GM15510 (cell line): ENCODE measurements around the gene TBC1D30.

Source experiments
- POLR2A ChIP-seq: IDR thresholded peaks from 3 replicates; pipeline ENCODE4 v1.6.1; 2011; ENCODE audit warnings: borderline replicate concordance; ENCODE audit not compliant: insufficient read length; ENCODE audit errors: extremely low read depth

Gene TBC1D30

DNA sequence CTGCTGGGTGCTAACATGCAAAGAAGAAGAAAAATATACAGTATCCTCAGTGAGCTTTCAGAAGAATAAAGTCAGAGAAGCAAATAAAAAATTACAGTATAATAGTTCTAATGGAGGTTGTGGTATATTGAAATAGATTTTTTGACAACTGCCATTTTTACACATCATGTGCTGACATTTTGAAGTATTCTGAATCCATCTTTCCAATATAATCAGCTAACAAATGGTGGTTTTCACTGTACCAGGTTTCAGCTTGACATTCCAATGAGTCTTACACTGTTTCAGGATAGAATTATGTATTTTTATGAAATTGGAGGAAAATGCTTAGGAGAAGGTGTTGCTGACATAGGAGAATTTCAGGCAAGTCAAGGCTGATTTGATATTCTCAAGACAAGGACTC is 26.3 kb upstream of the TBC1D30 start:
- no peak for TF ChIP-seq POLR2A

DNA sequence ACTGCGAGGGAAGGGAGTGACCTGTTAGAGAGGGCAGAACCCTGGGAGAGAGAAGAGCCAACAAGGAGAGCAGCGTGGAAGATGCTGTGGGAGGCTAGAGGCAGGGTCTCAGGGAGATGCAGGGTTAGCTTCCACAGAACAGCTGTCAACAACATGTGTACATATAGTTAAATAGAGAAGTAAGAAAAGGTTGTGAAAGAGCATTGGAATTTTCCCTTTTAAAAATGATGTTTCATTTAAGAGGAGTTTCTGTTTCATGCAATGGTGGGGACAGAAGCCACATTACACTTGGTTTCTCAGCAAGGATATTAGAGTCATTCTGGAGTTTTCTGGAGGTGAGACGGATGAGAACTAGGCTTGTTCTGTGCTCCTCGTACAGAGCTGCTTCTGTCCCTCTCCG is 23.8 kb upstream of the TBC1D30 start:
- no peak for TF ChIP-seq POLR2A

DNA sequence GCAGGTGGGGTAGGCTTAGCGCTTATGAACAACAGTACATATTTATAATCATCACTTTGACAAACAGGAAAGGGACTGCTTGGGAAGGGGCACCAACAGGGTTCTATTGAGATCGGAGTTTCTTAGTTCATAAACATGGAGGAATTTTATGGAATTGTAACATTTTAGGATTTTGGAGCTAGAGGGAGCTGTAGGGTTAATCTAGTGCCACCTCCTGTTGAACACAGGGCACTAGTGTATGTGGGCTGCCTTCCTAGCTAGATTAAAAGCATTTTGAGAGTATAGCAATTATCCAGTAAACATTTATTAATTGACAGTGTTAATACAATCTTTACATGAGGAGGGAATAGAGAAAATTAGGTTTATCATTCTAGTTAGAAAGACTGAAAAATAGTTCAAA is 23.1 kb upstream of the TBC1D30 start:
- no peak for TF ChIP-seq POLR2A

DNA sequence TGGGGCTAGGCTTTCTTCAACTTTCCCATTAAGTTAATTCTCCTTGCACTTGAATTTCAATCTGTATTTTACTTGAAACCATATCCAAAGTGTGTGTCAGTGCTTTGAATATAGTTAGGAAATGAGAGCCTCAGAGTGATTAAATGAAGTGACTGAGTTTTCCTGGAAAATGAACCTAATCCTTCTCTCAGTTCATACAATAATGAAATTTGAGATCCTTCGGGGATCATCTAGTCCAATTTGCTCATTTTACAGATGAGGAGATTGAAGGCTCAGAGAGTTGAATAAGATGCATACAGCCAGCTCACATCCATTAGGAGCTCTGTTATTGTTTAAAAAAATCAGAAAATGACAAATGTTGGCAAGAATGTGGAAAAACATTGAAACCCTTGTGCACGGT is 18.3 kb upstream of the TBC1D30 start:
- no peak for TF ChIP-seq POLR2A

DNA sequence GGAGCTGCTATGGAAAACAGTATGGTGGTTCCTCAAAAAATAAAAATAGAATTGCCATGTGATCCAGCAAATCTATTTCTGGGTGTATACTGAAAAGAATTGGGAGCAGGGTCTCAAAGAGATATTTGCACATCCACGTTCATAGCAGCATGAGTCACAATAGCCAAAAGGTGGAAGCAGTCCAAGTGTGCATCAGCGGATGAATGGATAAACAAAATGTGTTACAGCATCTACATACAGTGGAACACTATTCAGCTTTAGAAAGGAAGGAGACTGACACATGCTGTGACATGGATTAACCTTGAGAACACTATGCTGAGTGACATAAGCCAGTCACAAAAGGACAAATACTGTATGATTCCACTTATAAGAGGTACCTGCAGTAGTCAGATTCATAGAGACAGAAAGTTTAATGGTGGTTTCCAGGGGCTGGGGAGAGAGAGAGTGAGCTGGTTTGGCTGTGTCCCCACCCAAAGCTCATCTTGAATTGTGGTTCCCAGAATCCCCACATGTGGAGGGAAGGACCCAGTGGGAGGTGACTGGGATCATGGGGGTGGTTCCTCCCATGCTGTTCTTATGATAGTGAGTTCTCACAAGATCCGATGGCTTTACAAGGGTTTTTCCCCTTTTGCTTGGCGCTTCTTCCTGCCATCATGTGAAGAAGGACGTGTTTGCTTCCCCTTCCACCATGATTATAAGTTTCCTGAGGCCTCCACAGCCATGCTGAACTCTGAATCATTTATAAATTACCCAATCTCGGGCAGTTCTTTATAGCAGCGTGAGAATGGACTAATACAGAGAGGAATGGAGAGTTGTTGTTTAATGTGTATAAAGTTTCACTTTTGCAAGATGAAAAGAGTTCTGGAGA is 17.6 kb upstream of the TBC1D30 start:
- TF ChIP-seq POLR2A = no peak

DNA sequence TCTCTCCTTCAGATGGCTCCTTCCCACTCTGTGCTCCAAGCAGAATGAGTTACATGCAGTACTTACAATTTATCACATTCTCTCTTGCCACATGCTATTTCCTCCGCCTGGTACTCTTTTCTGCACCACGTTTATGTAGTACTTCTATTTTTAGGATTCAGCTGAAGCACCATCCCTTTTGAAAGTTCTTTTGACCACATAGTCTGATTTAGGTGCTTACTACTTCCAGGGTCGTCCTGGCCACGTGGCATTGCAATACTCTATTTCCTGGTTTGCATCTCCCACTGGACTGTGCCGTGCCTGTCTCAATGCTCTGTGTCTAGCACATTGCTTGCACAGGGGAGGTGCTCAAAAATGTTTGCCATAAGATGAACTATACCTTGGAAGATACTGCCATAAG is 16.3 kb upstream of the TBC1D30 start:
- no peak for TF ChIP-seq POLR2A

DNA sequence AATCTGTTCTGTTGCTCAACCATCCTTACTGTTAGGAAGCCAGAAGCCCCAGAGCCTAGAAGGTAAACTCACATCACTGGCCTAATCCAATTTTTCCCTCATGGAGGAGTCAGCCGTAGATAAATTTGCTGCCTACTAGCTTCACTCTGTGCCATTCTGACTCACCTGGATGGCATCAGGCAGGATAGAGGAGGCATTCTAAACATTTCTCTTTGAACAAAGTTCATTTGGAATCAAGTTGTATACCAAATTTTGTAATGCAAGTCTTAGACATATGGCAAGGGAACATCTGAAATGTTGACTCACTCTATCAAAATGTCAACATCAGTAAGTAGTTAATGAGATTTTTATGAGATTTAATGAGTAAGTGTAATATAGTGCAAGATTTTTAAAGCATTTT is 13.6 kb upstream of the TBC1D30 start:
- no peak for TF ChIP-seq POLR2A

DNA sequence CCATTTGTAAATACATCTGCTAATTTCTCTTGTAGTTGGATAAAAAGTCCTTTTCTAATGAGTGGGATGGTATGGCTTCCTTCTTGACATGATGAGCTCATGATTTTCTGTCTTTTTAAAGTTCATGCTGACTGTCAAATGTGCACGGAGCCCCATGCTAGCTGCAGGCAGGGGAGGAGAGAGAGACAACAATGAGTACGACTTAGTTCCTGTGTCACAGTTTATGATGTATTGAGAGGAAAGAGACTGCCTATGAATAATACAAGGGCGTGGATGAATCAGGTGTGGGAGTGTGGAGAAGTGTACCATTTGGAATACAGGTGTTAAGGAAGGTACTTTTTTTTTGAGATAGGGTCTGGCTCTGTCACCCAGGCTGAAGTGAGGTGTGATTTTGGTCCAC is 10.7 kb upstream of the TBC1D30 start:
- no peak for TF ChIP-seq POLR2A

DNA sequence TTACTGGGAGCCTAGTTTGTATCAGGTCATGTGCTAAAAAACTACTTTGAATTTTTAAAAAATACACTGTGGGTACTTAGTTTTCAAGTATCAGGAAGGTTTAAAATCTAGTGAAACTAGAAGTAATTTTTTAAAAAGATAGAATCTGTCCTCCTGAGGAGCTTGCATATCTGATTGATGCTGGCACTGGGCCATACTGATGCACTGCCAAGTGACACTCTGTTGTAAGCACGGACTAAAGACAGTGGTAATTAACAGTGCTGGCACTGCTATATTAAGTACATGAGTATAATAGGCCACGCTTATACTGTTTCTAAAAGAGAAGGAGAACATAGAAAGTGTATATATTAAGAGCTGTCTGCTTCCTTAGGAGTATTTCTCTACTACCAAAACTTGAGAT is 10.0 kb upstream of the TBC1D30 start:
- no peak for TF ChIP-seq POLR2A

DNA sequence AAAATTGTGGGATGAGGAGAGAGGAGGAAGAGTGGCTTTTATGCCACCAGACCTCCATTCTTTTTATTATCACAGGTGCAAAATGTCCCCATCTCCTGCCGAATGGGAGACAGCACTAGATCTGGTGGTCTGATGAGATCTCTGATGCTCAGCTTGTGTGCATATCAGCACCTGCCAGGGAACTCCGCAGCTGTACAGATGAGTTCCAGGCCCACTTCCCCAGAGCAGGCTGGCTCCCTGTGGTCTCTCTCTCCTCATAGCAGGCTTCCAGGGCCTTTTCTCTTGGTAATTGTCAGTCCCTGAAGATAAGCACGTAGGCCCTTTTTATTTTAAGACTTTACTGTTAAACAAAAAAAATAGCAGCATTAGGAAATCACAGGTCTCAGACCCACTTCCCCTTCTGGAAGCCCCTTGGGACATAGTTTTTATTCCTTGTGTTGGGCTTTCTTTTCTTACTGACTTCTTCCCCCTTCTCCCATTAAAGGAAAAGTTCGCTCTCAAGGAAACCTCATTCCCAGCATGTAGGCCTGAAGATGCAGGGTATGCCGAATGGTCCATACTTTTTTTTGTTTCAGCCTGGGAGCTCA is 4.5 kb upstream of the TBC1D30 start:
- TF ChIP-seq POLR2A = no peak

DNA sequence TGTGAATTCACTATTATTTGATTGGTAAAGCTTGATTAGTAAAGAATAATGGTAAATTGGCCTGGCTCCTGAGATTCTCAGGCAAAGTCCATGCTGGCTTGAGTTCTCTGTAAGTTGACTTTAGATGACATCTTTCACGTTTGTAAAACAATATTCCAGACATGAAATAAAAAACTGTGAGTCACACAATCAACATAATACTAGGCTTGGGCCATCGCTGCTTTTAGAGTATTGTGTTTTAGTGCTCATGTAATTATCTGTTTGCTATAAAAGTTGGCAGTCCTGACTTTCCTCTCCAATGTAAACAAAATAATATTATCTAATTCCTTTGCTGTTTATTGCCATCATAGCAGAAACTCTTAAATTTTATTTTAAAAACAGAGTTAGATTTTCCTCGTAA is 3.9 kb upstream of the TBC1D30 start:
- no peak for TF ChIP-seq POLR2A

DNA sequence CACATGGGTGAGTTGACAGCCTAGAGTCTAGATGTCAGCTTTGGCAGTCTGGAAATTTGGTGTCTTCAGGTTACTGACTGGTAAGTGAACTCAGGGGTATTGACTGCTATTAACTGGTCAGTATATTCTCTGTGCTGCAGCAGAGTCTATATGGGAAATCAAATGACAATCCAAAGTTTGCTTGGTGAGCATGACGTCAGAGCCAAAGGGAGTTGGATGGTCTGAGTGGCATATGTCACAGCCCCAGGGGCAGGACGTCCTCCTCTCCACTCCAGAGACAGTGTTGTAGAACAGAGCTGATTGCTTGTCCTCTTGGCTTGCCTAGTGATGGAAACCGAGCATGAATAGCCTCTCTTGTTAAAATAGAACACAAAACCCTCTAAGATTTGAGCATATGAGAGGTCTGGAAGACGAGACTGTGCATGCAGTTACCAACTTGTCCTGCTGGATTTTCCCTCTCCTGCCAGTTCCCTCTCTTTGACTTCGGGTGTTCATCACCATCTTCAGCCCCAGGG is 3.3 kb upstream of the TBC1D30 start:
- no peak for TF ChIP-seq POLR2A

DNA sequence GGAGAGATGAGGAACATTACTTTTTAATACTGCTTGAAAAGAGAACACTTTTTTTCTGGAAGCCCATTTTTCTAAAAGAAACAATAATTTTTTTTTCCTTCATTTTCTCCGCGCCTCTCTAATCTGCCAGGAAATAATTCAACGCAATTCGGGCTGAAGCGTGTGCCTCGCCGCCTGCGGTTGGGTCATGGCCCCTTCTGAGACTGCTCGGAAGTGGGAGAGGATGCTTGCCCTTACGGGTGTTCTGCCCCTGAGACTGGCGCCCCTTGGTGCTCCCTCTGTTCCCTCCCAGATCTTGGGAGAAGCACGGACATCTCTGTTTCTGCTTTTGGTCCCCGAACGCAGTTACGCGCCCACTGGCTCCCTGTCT is 332 bp upstream of the TBC1D30 start:
- no peak for TF ChIP-seq POLR2A

DNA sequence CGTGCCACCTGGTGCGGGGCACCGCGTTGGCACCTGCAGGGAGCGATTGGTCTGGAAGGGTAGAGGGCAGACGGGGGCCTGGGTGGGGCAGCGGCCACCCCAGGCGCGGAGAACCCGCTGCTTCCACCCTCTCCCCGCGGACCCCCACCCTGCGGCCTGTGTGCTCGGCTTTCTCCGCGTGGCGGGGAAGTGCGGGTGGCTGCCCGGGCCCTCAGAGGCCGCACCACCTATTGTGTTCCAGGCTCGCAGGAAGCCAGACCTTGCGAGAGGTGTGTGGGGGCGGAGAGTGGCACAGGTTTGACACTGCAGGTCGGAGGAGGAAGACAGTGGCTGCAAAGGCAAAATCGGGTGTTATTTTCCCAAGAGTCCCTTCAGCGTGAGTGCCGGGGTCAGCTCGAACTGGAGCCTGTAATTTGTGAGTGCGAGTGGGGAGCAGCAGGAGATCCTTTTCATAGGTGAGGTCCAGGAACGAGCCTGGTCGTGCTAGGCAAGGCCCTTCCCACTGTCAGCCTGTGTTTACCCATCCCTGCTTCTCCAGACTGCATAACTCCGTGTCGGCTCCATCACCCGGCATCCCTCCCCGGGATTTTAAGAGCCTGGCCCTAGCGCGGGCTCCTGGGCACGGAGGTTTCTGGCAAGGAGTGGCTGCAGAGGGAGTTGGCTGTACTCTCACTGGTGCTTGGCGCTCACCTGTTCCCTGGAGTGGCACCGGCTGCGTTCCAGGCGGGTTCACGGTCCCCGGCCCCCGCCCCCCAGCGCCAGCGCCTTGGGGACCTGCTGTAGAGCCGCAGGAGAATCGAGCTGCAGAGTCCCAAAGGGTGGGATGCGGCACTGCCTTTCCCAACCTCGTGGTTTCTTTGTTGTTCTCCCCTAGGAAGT is 935 bp downstream of the TBC1D30 start:
- TF ChIP-seq POLR2A = no peak

DNA sequence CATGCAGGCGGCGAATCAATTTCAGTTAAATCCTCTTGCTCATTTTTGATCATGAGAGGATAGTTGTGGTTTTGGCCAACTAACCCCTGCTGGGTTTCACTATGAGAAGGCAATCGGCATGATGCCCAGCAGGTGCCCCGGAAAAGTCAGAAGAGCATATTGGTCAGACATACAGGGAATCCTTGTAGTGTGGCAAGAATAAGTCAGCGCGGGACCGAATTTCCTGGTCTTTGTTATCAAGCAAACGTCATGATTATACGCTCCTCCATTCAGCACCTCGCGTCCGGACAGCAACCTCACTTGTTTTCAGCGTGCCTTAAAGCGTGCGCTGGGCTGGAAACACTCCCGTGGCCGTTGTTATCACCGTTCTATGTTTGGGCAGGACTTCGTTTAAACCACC is 1.8 kb downstream of the TBC1D30 start:
- no peak for TF ChIP-seq POLR2A
